SK-N-DZ (cell line): ENCODE results near the gene ZFP90.
A peak's percentile ranks its signal among the peaks of the same experiment; 100 is the strongest.
"Not testable (repeated sequence)": the region's sequence is repeated elsewhere in the genome, so short reads cannot be mapped to it uniquely, and the experiment has no call there.

Experiments used
- DNase-seq: peaks from one replicate; pipeline ENCODE4 v3.0.0-alpha.2; 2015; ENCODE audit warnings: low spot score

Gene ZFP90

GRCh38 chr16:68517606-68518166 lies 21.4 kb upstream of the ZFP90 start:
- DNase-seq: peak; percentile 47

- no peak for DNase-seq
These were observed 19.8 kb upstream of the ZFP90 start for GRCh38 chr16:68519225-68519745.

- DNase-seq: peak; percentile 88
These were observed 18.4 kb upstream of the ZFP90 start for GRCh38 chr16:68520649-68521086.

- no peak for DNase-seq
These were observed 14.8 kb upstream of the ZFP90 start for GRCh38 chr16:68524069-68524820.

- DNase-seq: no peak
These were observed 12.8 kb upstream of the ZFP90 start for GRCh38 chr16:68526143-68526781.

- DNase-seq: no peak
These were observed 12.3 kb upstream of the ZFP90 start for GRCh38 chr16:68526782-68527145.

GRCh38 chr16:68528233-68528632 lies 10.9 kb upstream of the ZFP90 start:
- no peak for DNase-seq

GRCh38 chr16:68528686-68529379 lies 10.3 kb upstream of the ZFP90 start:
- peak; percentile 80 for DNase-seq

GRCh38 chr16:68529608-68529930 lies 9.5 kb upstream of the ZFP90 start:
- no peak for DNase-seq

- DNase-seq: peak; percentile 83
These were observed 9.0 kb upstream of the ZFP90 start for GRCh38 chr16:68529931-68530701.

GRCh38 chr16:68533937-68534336 lies 5.2 kb upstream of the ZFP90 start:
- no peak for DNase-seq

GRCh38 chr16:68535331-68535730 lies 3.8 kb upstream of the ZFP90 start:
- DNase-seq: no peak

- no peak for DNase-seq
These were observed 684 bp downstream of the ZFP90 start for GRCh38 chr16:68539711-68540239.

GRCh38 chr16:68548947-68549346 lies 9.9 kb downstream of the ZFP90 start:
- no peak for DNase-seq

GRCh38 chr16:68553186-68553585 lies 14.1 kb downstream of the ZFP90 start:
- no peak for DNase-seq

GRCh38 chr16:68560341-68560740 lies 21.2 kb downstream of the ZFP90 start:
- not testable (repeated sequence) for DNase-seq

- DNase-seq: no peak
These were observed 24.7 kb downstream of the ZFP90 start for GRCh38 chr16:68563631-68564381.

- peak; percentile 18 for DNase-seq
These were observed 25.4 kb downstream of the ZFP90 start for GRCh38 chr16:68564382-68564985.

- DNase-seq: no peak
These were observed 35.4 kb downstream of the ZFP90 start for GRCh38 chr16:68574479-68574878.

- no peak for DNase-seq
These were observed 36.0 kb downstream of the ZFP90 start for GRCh38 chr16:68575082-68575481.
